GM18505 (cell line): Measurements from ENCODE around the gene ASTN2.

Source experiments
- ATAC-seq: cut with Tn5 transposase; IDR thresholded peaks from one replicate; pipeline ENCODE4 v1.9.1; 2021; ENCODE audit not compliant: unreplicated experiment
- POLR2A ChIP-seq: IDR thresholded peaks from 4 replicates; pipeline ENCODE4 v1.6.1; 2011; ENCODE audit warnings: borderline replicate concordance; ENCODE audit not compliant: insufficient read depth, insufficient read length; ENCODE audit errors: extremely low read depth

ASTN2 gene

GRCh38 chr9:117191504-117192261 is 223.2 kb downstream of the ASTN2 start:
- no peak for TF ChIP-seq POLR2A
- no peak for ATAC-seq

DNA sequence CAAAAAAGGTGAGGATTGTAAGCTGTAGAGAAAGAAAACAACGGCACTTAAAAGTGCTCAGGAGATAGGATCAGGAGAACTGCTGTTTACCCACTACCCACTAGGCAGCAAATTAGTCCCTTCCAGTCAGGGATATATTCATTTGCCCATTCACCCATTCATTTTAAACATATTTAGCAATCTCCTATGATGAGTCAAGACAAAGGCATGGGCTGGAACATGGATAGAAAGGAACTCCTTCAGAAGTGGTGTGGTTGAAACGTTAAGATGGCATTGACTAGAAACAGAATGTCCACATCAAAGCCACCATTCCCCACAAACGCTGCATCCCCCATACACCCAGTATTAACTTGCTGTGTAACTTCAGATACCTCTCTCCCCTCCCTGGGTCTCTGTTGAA is 225.7 kb downstream of the ASTN2 start:
- no peak for TF ChIP-seq POLR2A
- ATAC-seq, result no peak

GRCh38 chr9:117188394-117188793 is 226.5 kb downstream of the ASTN2 start:
- ATAC-seq, result no peak
- TF ChIP-seq POLR2A, result no peak

DNA sequence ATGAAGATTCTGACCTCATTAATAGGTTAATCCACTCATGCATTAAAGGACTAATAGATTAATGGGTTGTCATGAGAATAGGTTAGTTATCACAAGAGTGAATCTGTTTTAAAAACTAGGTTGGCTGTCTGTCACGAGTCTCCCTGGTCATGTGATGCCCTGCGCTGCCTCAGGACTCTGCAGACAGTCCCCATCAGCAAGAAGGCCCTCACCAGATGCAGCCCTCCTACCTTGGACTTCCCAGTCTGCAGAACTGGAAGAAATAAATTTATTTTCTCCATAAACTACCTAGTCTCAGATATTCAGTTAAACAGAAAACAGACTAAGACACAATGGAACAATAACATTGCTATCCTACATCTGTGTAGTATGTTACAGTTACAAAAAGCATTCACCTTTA is 227.4 kb downstream of the ASTN2 start:
- TF ChIP-seq POLR2A, result no peak
- ATAC-seq, result no peak

DNA sequence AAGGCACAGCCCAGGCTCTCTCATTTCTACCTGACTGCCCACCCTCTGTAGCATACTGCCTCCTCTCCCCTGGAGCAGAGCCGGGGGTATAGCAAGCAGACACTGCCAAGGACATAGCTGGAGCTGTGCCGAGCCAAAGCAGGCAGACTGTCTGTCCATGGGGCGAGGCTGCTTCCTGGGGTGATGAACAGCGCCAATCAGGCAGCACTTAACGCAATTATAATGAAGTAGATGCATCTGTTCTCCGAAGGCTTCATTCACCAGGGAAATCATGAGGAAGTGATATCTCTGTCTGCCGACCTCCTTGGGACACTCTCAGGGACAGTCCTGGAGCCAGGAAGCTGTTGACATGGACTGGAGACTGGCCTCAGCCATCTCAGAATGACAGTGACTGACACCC is 230.7 kb downstream of the ASTN2 start:
- no peak for ATAC-seq
- no peak for TF ChIP-seq POLR2A

- no peak for TF ChIP-seq POLR2A
- no peak for ATAC-seq
Observed at GRCh38 chr9:117182046-117182445, 232.8 kb downstream of the ASTN2 start.

- no peak for TF ChIP-seq POLR2A
- ATAC-seq, result no peak
Observed at GRCh38 chr9:117180896-117181445, 233.9 kb downstream of the ASTN2 start.

DNA sequence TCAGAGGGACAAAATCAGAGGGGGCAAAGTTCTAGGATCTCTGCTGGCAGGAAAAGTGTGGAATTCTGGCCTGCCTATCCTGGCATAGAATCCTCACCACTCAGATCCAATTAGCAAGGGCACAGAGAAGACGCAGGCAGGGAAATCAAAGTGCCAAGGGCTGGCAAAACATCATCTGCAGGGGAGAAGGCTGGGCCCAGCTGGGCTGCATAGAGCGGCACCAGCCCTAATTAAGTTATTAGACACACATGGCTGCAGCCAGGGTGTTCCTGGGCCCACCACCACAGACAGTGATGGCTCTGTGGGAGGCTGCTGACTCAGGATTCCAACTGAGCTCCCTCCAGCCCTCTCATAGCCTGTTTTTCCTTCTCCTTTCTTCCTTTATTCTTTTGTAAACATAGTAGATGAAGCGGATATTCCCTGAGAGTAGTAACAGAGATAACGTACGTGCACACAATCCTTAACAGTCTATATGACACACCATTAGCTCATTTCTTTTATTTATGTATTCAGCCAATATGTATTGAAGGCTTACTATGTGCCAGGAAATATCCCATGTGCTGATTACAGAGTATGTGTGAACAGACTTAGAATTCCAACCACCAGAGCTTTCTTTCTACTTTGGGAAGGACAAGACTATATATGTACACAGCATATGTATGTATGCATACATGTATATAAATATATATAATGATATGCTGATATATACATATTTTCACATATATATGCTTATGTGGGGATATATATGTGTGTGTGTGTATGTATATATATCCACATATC is 236.1 kb downstream of the ASTN2 start:
- no peak for TF ChIP-seq POLR2A
- ATAC-seq, result no peak

DNA sequence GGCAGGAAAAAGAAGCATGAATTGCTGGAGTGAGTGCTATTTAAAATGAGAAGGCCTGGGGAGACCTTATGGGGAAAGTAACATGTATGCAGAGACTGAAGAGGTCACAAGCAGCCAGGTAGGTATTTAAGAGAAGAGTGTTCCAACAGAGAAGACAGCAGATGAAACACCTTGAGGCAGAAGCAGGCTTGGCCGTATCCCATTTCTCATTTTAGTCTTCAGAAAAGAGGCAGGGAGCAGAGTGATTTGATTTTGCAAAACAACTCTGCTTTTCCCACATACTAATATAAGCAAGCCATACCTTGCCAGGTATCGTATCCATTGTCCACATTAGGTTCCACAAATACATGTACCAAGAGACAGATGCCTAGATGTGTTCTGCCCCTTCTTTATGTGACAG is 244.3 kb downstream of the ASTN2 start:
- TF ChIP-seq POLR2A, result no peak
- ATAC-seq, result no peak

DNA sequence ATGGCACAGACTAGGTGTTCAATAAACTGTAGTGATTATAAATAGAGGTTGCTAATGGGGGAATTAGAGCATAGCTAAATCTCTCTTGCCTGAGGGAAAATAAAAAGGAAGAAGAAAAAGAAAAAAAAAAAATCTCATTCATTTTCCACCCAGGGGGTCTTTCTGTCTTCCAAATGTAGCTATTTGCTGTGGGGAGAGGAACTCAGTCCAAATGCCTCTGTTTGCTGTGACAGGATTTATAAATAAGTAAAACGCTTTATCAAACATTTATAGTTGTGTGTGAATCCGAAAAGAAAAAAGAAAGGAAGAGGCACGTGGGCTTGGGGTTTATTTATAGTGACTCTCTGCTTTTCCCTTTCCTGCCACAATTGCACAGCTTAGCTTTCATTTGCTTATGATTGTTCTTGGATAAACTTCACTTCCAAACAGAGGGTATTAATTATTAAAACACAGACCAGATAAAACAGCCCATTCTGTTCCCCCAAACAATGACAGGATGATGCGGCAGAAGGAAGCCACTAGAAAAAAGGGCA is 245.7 kb downstream of the ASTN2 start:
- no peak for TF ChIP-seq POLR2A
- no peak for ATAC-seq

- ATAC-seq, result no peak
- TF ChIP-seq POLR2A, result no peak
Observed at GRCh38 chr9:117164512-117164911, 250.3 kb downstream of the ASTN2 start.

GRCh38 chr9:117160254-117160653 is 254.6 kb downstream of the ASTN2 start:
- TF ChIP-seq POLR2A, result no peak
- no peak for ATAC-seq

- ATAC-seq, result no peak
- no peak for TF ChIP-seq POLR2A
Observed at GRCh38 chr9:117156771-117157535, 257.9 kb downstream of the ASTN2 start.
